ENCODE results near the gene ZBED6. TPM values are rescaled to one million over a fixed set of nuclear protein-coding genes. Genes with fewer than 3 reads are reported as not detected.
"Not testable (repeated sequence)": the region's sequence is repeated elsewhere in the genome, so short reads cannot be mapped to it uniquely, and the experiment has no call there.

Gene ZBED6
- total and polyA plus RNA-seq, 4 experiments from 2014 or later: 0.29 to 29.3 (median 13.5) TPM

GRCh38 chr1:203813581-203814341 is 18.3 kb downstream of the ZBED6 start:
- Histone ChIP-seq H3K4me1 (ENCODE audit: insufficient read depth, low read length) (no peaks in the 10 kb centered on the region), H3K27me3 (ENCODE audit: insufficient read depth, low read length) (no peaks in the 10 kb centered on the region), H3K9me3 (ENCODE audit: control insufficient read depth in 1 of 2, low read length in 2 of 2) (no peaks in the 10 kb centered on the region), H3K27ac (ENCODE audit: low read depth, low read length) (no peak overlapping the region), H3K4me3 (ENCODE audit: low read length in 2 of 2) (no peak overlapping the region), H3K36me3 (ENCODE audit: insufficient read depth, low read length) (peaks cover 14% of the 10 kb centered on the region)
- H3K27me3 Mint-ChIP-seq: no peaks in the 10 kb centered on the region
- CTCF ChIA-PET (ENCODE audit: partially characterized antibody): interaction anchor here (0.7 kb wide), 1 partner anchor 310 kb away, joined by 3 read pairs; no protein-coding TSS in a partner anchor
- peaks cover 0 to 4% (median 0%) of the 10 kb centered on the region in 8 donors for H3K9me3 Mint-ChIP-seq
- no peak for DNase-seq
- H3K4me3 Mint-ChIP-seq: peak overlapping the region in 2 of 8 donors; percentile 6 to 34
- peak overlapping the region in 5 of 7 donors; percentile 52 to 84 (median 62) for H3K27ac Mint-ChIP-seq
- intact Hi-C loops (cut with micrococcal nuclease): no loop called here
- peaks cover 38 to 55% of the 10 kb centered on the region in 2 donors for H3K36me3 Mint-ChIP-seq
- peaks cover 19 to 28% (median 26%) of the 10 kb centered on the region in 4 donors for H3K4me1 Mint-ChIP-seq
- POLR2A ChIA-PET (ENCODE audit: partially characterized antibody): interaction anchor here (0.8 to 1.0 kb wide), 2 partner anchors 131 to 161 kb away, joined by 3 read pairs; no protein-coding TSS in a partner anchor

DNA sequence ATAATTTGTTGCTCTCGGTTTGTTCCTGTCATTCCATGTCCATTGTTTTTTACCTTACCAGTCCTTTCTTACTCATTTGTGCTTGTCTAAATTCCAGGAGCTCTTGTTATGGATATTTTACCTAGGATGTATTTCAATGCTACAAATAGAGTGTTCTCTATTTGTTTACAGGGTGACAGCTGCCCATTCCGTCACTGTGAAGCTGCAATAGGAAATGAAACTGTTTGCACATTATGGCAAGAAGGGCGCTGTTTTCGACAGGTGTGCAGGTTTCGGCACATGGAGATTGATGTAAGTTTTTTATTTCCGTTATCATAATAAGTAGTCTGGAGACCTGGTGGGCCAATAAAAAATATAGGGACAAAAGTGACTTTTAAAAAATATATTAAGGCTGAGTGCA is 23.0 kb downstream of the ZBED6 start:
- H3K4me1 Mint-ChIP-seq: peaks cover 21 to 37% (median 30%) of the 10 kb centered on the region in 4 donors

DNA sequence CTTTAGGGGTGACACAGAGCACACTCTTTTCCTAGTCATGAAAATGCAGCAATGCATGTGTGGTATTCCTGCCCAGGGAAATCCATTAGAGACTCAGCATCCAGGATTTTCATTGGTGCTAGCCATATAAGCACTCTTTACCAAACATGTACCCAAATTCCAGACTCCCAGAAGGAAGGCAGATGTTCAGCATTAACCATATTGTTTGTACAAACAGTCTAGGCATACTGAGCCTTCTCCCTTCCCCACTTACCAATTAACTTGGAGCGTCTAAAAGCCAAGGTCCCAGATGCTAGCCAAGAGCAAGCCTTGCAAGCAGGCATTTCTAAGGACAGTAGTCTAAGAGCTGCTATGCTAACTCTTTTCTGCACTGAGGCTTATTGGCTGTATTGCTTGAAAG is 27.9 kb downstream of the ZBED6 start:
- Histone ChIP-seq H3K9me3 (ENCODE audit: control insufficient read depth in 1 of 2, low read length in 2 of 2) (no peaks in the 10 kb centered on the region), H3K27me3 (ENCODE audit: insufficient read depth, low read length) (no peaks in the 10 kb centered on the region), H3K4me3 (ENCODE audit: low read length in 2 of 2) (no peak overlapping the region), H3K27ac (ENCODE audit: low read depth, low read length) (no peak overlapping the region), H3K4me1 (ENCODE audit: insufficient read depth, low read length) (no peaks in the 10 kb centered on the region), H3K36me3 (ENCODE audit: insufficient read depth, low read length) (peaks cover 59% of the 10 kb centered on the region)
- no peak for DNase-seq
- ChIA-PET POLR2A (ENCODE audit: partially characterized antibody) (no interaction called here), CTCF (ENCODE audit: partially characterized antibody) (no interaction called here)
- H3K27ac Mint-ChIP-seq: peak overlapping the region in 1 of 7 donors; percentile 29
- peaks cover 54 to 69% of the 10 kb centered on the region in 2 donors for H3K36me3 Mint-ChIP-seq
- H3K27me3 Mint-ChIP-seq: no peaks in the 10 kb centered on the region
- H3K4me1 Mint-ChIP-seq: peaks cover 22 to 32% (median 27%) of the 10 kb centered on the region in 4 donors
- intact Hi-C loops (cut with micrococcal nuclease): loop anchor here (10.0 kb wide), 1 partner anchor 199 kb away; the partner anchor contains the start of gene ATP2B4
- H3K9me3 Mint-ChIP-seq: peaks cover 0 to 1% (median 0%) of the 10 kb centered on the region in 8 donors
- no peak overlapping the region for H3K4me3 Mint-ChIP-seq

More for the DNA sequence above, 23.0 kb downstream of the ZBED6 start:
- POLR2A ChIA-PET (ENCODE audit: partially characterized antibody): interaction anchor here (0.8 to 1.3 kb wide), 2 partner anchors 53 to 144 kb away, joined by 3 to 4 read pairs; partner anchors contain the start of gene LAX1
- Histone ChIP-seq H3K36me3 (ENCODE audit: insufficient read depth, low read length) (peaks cover 44% of the 10 kb centered on the region), H3K4me1 (ENCODE audit: insufficient read depth, low read length) (no peaks in the 10 kb centered on the region), H3K27me3 (ENCODE audit: insufficient read depth, low read length) (no peaks in the 10 kb centered on the region), H3K9me3 (ENCODE audit: control insufficient read depth in 1 of 2, low read length in 2 of 2) (no peaks in the 10 kb centered on the region), H3K4me3 (ENCODE audit: low read length in 2 of 2) (no peak overlapping the region), H3K27ac (ENCODE audit: low read depth, low read length) (no peak overlapping the region)
- Mint-ChIP-seq H3K4me3 (no peak overlapping the region), H3K27me3 (no peaks in the 10 kb centered on the region), H3K27ac (no peak overlapping the region), H3K9me3 (peaks cover 0 to 4% (median 0%) of the 10 kb centered on the region in 8 donors), H3K36me3 (peaks cover 53 to 70% of the 10 kb centered on the region in 2 donors)
- CTCF ChIA-PET (ENCODE audit: partially characterized antibody): no interaction called here
- intact Hi-C loops (cut with micrococcal nuclease): no loop called here
- DNase-seq: no peak

GRCh38 chr1:203826175-203826574 is 30.8 kb downstream of the ZBED6 start:
- peaks cover 62% of the 10 kb centered on the region for H3K36me3 ChIP-seq (ENCODE audit: insufficient read depth, low read length)
- Mint-ChIP-seq H3K36me3 (peaks cover 51 to 76% of the 10 kb centered on the region in 2 donors), H3K27me3 (no peaks in the 10 kb centered on the region), H3K27ac (peak overlapping the region in 1 of 7 donors; percentile 9), H3K9me3 (no peaks in the 10 kb centered on the region), H3K4me3 (no peak overlapping the region), H3K4me1 (peaks cover 17 to 26% (median 21%) of the 10 kb centered on the region in 4 donors)
- H3K9me3 ChIP-seq (ENCODE audit: control insufficient read depth in 1 of 2, low read length in 2 of 2): no peaks in the 10 kb centered on the region
- POLR2A ChIA-PET (ENCODE audit: partially characterized antibody): no interaction called here
- CTCF ChIA-PET (ENCODE audit: partially characterized antibody): no interaction called here
- H3K27me3 ChIP-seq (ENCODE audit: insufficient read depth, low read length): no peaks in the 10 kb centered on the region
- intact Hi-C loops (cut with micrococcal nuclease): loop anchor here (10.0 kb wide), 1 partner anchor 201 kb away; the partner anchor contains the start of gene ATP2B4
- H3K27ac ChIP-seq (ENCODE audit: low read depth, low read length): no peak overlapping the region
- no peaks in the 10 kb centered on the region for H3K4me1 ChIP-seq (ENCODE audit: insufficient read depth, low read length)
- no peak for DNase-seq
- no peak overlapping the region for H3K4me3 ChIP-seq (ENCODE audit: low read length in 2 of 2)

DNA sequence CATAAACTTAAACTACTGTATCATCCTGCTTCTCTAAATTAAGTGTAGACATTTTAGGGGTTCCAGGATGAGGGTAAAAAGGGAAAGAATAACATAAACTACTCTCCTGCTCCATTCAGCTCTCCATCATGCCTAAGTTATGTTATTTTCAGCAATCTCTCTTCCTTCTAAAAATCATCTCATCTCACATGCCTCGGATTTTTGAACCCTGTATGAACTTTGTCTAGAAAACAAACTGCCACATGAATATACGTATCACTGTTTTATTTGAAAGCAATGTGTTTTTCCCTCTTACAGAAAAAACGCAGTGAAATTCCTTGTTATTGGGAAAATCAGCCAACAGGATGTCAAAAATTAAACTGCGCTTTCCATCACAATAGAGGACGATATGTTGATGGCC is 32.6 kb downstream of the ZBED6 start:
- intact Hi-C loops (cut with micrococcal nuclease): loop anchor here (10.0 kb wide), 1 partner anchor 203 kb away; the partner anchor contains the start of gene ATP2B4
- POLR2A ChIA-PET (ENCODE audit: partially characterized antibody): no interaction called here

GRCh38 chr1:203828503-203828902 is 33.1 kb downstream of the ZBED6 start:
- DNase-seq: no peak
- Histone ChIP-seq H3K27ac (ENCODE audit: low read depth, low read length) (no peak overlapping the region), H3K9me3 (ENCODE audit: control insufficient read depth in 1 of 2, low read length in 2 of 2) (no peaks in the 10 kb centered on the region), H3K27me3 (ENCODE audit: insufficient read depth, low read length) (no peaks in the 10 kb centered on the region), H3K4me1 (ENCODE audit: insufficient read depth, low read length) (no peaks in the 10 kb centered on the region), H3K4me3 (ENCODE audit: low read length in 2 of 2) (no peak overlapping the region), H3K36me3 (ENCODE audit: insufficient read depth, low read length) (peaks cover 54% of the 10 kb centered on the region)
- Mint-ChIP-seq H3K9me3 (no peaks in the 10 kb centered on the region), H3K36me3 (peaks cover 36 to 64% of the 10 kb centered on the region in 2 donors), H3K27me3 (no peaks in the 10 kb centered on the region), H3K27ac (no peak overlapping the region), H3K4me3 (no peak overlapping the region), H3K4me1 (peaks cover 7 to 15% (median 12%) of the 10 kb centered on the region in 4 donors)
- POLR2A ChIA-PET (ENCODE audit: partially characterized antibody): no interaction called here
- CTCF ChIA-PET (ENCODE audit: partially characterized antibody): no interaction called here
- intact Hi-C loops (cut with micrococcal nuclease): loop anchor here (10.0 kb wide), 1 partner anchor 204 kb away; the partner anchor contains the start of gene ATP2B4

More for the DNA sequence above, 32.6 kb downstream of the ZBED6 start:
- H3K4me1 ChIP-seq (ENCODE audit: insufficient read depth, low read length): no peaks in the 10 kb centered on the region
- DNase-seq: no peak
- Mint-ChIP-seq H3K4me3 (no peak overlapping the region), H3K4me1 (peaks cover 7 to 15% (median 13%) of the 10 kb centered on the region in 4 donors), H3K27ac (peak overlapping the region in 1 of 7 donors; percentile 69), H3K27me3 (no peaks in the 10 kb centered on the region), H3K9me3 (no peaks in the 10 kb centered on the region), H3K36me3 (peaks cover 40 to 67% of the 10 kb centered on the region in 2 donors)
- no peak overlapping the region for H3K27ac ChIP-seq (ENCODE audit: low read depth, low read length)
- H3K36me3 ChIP-seq (ENCODE audit: insufficient read depth, low read length): peaks cover 57% of the 10 kb centered on the region
- no peaks in the 10 kb centered on the region for H3K9me3 ChIP-seq (ENCODE audit: control insufficient read depth in 1 of 2, low read length in 2 of 2)
- no peak overlapping the region for H3K4me3 ChIP-seq (ENCODE audit: low read length in 2 of 2)
- CTCF ChIA-PET (ENCODE audit: partially characterized antibody): interaction anchor here (1.2 kb wide), 1 partner anchor 324 kb away, joined by 3 read pairs; no protein-coding TSS in a partner anchor
- H3K27me3 ChIP-seq (ENCODE audit: insufficient read depth, low read length): no peaks in the 10 kb centered on the region

DNA sequence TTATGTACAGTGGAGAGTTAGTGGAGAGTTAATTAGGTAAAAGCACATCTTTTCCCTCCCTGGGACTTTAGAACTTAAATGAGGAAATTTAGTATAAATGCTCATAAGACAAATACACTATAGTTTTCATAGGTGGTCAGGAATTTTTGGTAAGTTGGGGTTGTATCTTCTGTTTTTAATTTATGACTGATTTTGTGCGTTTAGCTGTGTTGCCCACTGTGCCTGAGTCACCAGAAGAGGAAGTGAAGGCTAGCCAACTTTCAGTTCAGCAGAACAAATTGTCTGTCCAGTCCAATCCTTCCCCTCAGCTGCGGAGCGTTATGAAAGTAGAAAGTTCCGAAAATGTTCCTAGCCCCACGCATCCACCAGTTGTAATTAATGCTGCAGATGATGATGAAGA is 33.8 kb downstream of the ZBED6 start:
- H3K27me3 Mint-ChIP-seq; POLR2A ChIA-PET (ENCODE audit: partially characterized antibody): not testable (repeated sequence)
- peaks cover 38 to 65% of the 10 kb centered on the region in 2 donors for H3K36me3 Mint-ChIP-seq

More for the DNA sequence above, 33.8 kb downstream of the ZBED6 start:
- H3K4me3 Mint-ChIP-seq; H3K9me3 Mint-ChIP-seq; H3K27me3 ChIP-seq (ENCODE audit: insufficient read depth, low read length); H3K4me3 ChIP-seq (ENCODE audit: low read length in 2 of 2); H3K4me1 ChIP-seq (ENCODE audit: insufficient read depth, low read length); DNase-seq; CTCF ChIA-PET (ENCODE audit: partially characterized antibody); H3K9me3 ChIP-seq (ENCODE audit: control insufficient read depth in 1 of 2, low read length in 2 of 2); H3K27ac ChIP-seq (ENCODE audit: low read depth, low read length): not testable (repeated sequence)
- peaks cover 7 to 12% (median 10%) of the 10 kb centered on the region in 4 donors for H3K4me1 Mint-ChIP-seq
- H3K27ac Mint-ChIP-seq: peak overlapping the region in 1 of 7 donors; percentile 13
- intact Hi-C loops (cut with micrococcal nuclease): loop anchor here (10.0 kb wide), 1 partner anchor 204 kb away; the partner anchor contains the start of gene ATP2B4
- peaks cover 54% of the 10 kb centered on the region for H3K36me3 ChIP-seq (ENCODE audit: insufficient read depth, low read length)
